ENCODE data around the gene NBAS.

NBAS gene

GRCh38 chr2:15383695-15384350, 177.3 kb downstream of the NBAS start:
- no peak for TF ChIP-seq CTCF (IDR thresholded peaks at IDR 0.05; ENCODE audit: poor library complexity, severe bottlenecking)
- Histone ChIP-seq H3K4me3 (ENCODE audit: severe bottlenecking) (no peak overlapping the region), H3K9me3 (ENCODE audit: severe bottlenecking) (no peaks in the 10 kb centered on the region), H3K27ac (ENCODE audit: poor library complexity, severe bottlenecking) (no peak overlapping the region), H3K36me3 (ENCODE audit: low read depth) (peaks cover 5% of the 10 kb centered on the region; the same call in 1 of the 2 replicates), H3K4me1 (ENCODE audit: insufficient read depth, poor library complexity, severe bottlenecking) (peaks cover 5% of the 10 kb centered on the region), H3K27me3 (ENCODE audit: insufficient read depth, poor library complexity, severe bottlenecking) (no peaks in the 10 kb centered on the region)
- DNase-seq (ENCODE audit: low spot score) (no peak), ATAC-seq (ENCODE audit: low read depth) (no peak)

GRCh38 chr2:15378148-15378908, 182.8 kb downstream of the NBAS start:
- Histone ChIP-seq H3K36me3 (ENCODE audit: low read depth) (peaks cover 11% of the 10 kb centered on the region; the same call in 1 of the 2 replicates), H3K4me3 (ENCODE audit: severe bottlenecking) (no peak overlapping the region), H3K27me3 (ENCODE audit: insufficient read depth, poor library complexity, severe bottlenecking) (no peaks in the 10 kb centered on the region), H3K27ac (ENCODE audit: poor library complexity, severe bottlenecking) (no peak overlapping the region), H3K4me1 (ENCODE audit: insufficient read depth, poor library complexity, severe bottlenecking) (no peaks in the 10 kb centered on the region), H3K9me3 (ENCODE audit: severe bottlenecking) (no peaks in the 10 kb centered on the region)
- ATAC-seq (ENCODE audit: low read depth) = no peak
- no peak for DNase-seq (ENCODE audit: low spot score)
- TF ChIP-seq CTCF (IDR thresholded peaks at IDR 0.05; ENCODE audit: poor library complexity, severe bottlenecking) = no peak

GRCh38 chr2:15377202-15377601, 183.9 kb downstream of the NBAS start:
- no peak for ATAC-seq (ENCODE audit: low read depth)
- no peaks in the 10 kb centered on the region for H3K27me3 ChIP-seq (ENCODE audit: insufficient read depth, poor library complexity, severe bottlenecking)
- no peak overlapping the region for H3K27ac ChIP-seq (ENCODE audit: poor library complexity, severe bottlenecking)
- no peaks in the 10 kb centered on the region for H3K4me1 ChIP-seq (ENCODE audit: insufficient read depth, poor library complexity, severe bottlenecking)
- TF ChIP-seq CTCF (IDR thresholded peaks at IDR 0.05; ENCODE audit: poor library complexity, severe bottlenecking) = no peak
- no peak for DNase-seq (ENCODE audit: low spot score)
- peaks cover 11% of the 10 kb centered on the region; the same call in 1 of the 2 replicates for H3K36me3 ChIP-seq (ENCODE audit: low read depth)
- no peak overlapping the region for H3K4me3 ChIP-seq (ENCODE audit: severe bottlenecking)
- H3K9me3 ChIP-seq (ENCODE audit: severe bottlenecking) = no peaks in the 10 kb centered on the region

GRCh38 chr2:15372019-15372418, 189.1 kb downstream of the NBAS start:
- Histone ChIP-seq H3K27ac (ENCODE audit: poor library complexity, severe bottlenecking) (no peak overlapping the region), H3K9me3 (ENCODE audit: severe bottlenecking) (no peaks in the 10 kb centered on the region), H3K4me3 (ENCODE audit: severe bottlenecking) (no peak overlapping the region), H3K36me3 (ENCODE audit: low read depth) (peaks cover 6% of the 10 kb centered on the region; the same call in 1 of the 2 replicates), H3K4me1 (ENCODE audit: insufficient read depth, poor library complexity, severe bottlenecking) (no peaks in the 10 kb centered on the region), H3K27me3 (ENCODE audit: insufficient read depth, poor library complexity, severe bottlenecking) (no peaks in the 10 kb centered on the region)
- DNase-seq (ENCODE audit: low spot score) (no peak), ATAC-seq (ENCODE audit: low read depth) (no peak)
- TF ChIP-seq CTCF (IDR thresholded peaks at IDR 0.05; ENCODE audit: poor library complexity, severe bottlenecking) = no peak

- no peak overlapping the region for H3K27ac ChIP-seq (ENCODE audit: poor library complexity, severe bottlenecking)
- DNase-seq (ENCODE audit: low spot score) (no peak), ATAC-seq (ENCODE audit: low read depth) (no peak)
- H3K9me3 ChIP-seq (ENCODE audit: severe bottlenecking) = no peaks in the 10 kb centered on the region
- no peaks in the 10 kb centered on the region for H3K27me3 ChIP-seq (ENCODE audit: insufficient read depth, poor library complexity, severe bottlenecking)
- no peak for TF ChIP-seq CTCF (IDR thresholded peaks at IDR 0.05; ENCODE audit: poor library complexity, severe bottlenecking)
- 0 out of 2 replicates have a peak, but pooled peaks cover 13% of the 10 kb centered on the region for H3K36me3 ChIP-seq (ENCODE audit: low read depth)
- H3K4me1 ChIP-seq (ENCODE audit: insufficient read depth, poor library complexity, severe bottlenecking) = no peaks in the 10 kb centered on the region
- H3K4me3 ChIP-seq (ENCODE audit: severe bottlenecking) = no peak overlapping the region
These were observed 192.0 kb downstream of the NBAS start for GRCh38 chr2:15369129-15369528.
